ENCODE data around the gene VWF.

GRCh38 chr12:6112004-6112403 lies 12.5 kb downstream of the VWF start:
- TF ChIP-seq EZH2 (IDR thresholded peaks at IDR 0.05; ENCODE audit: low read length, unreplicated experiment) (no peak), CTCF (conservative IDR thresholded peaks at IDR 0.05; ENCODE audit: low read depth, low read length) (no peak)

All from PC-3 (cell line).